ENCODE data around the gene CTRB1.

Gene CTRB1

DNA sequence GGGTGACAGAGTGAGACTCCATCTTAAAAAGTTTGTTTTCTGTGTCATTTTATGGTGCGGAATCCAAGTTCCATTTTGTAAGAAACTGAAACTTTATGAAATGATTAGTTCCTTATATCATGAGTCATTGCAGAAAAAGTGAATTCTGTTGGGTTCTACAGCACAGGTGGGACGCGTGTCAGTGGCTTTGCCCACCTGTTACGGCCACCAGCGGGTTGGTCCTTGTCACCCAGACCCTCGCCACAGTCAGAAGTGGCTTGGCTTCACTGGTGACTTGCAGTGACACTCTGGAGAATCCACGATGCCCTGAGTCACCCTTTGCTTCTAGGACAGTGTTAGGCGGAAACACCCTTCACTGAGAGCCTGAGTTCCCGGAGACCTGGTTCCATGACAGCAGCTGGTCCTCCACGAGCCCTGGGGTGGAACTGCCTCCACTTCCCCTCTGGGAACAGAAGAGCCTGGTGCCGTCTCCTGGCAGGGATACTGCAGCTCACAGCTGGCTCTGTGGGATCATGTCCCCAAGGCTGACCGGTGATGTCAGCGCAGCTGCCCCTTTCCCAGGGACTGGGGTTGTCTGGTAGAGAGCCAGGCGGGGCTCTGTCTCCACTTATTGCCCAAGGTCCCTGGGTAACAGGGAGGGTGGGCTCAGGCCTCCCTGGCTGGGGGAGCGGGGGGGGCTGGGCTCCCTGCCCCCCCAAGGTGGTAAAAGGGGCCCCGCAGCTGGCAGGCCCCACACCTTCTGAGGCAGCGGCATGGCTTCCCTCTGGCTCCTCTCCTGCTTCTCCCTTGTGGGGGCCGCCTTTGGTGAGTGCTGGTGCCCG is at the start of gene CTRB1:
CTRB1 (plus strand) TSS at position 733 of the 821 bp plus-strand sequence; CDS start at position 753, 20 bp downstream.
- DNase-seq, result no peak

GRCh38 chr16:75169899-75170405 is 48.8 kb upstream of the CTRB1 start:
- no peak for DNase-seq

- DNase-seq, result no peak
Observed at GRCh38 chr16:75172578-75172977, 46.2 kb upstream of the CTRB1 start.

DNA sequence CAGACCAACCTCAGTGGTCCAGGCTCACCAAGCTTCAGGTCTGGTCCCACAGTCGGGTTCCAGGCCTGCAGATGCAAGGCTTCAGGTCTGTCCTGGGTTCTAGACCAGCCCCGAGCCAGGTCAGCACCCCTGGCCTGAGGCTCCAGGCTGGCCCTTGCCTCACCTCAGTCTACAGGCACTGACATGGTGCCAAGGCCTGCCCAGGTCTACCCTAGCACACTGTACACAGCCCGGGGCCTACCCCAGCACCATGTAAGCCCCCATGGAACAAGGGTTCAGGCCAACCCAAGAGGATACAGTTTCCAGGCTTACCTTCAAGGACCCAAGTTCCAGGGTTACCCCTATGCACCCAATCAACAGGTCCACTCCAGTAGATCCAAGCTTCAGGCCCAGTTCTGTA is 43.7 kb upstream of the CTRB1 start:
- DNase-seq, result no peak

DNA sequence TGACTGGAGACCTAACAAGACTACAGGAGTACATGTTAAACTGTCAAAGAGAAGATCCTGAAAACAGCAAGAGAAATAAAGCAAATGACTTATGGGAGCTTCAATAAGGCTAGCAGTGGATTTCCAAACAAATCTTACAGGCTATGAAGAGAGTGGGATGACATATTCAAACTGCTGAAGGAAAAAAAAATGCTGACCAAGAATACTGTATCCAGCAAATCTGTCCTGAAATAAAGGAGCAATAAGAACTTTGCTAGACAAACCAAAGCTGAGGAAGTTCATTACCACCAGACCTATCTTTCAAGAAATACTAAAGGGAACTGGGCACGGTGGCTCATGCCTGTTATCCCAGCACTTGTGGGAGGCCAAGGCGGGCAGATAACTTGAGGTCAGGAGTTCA is 41.9 kb upstream of the CTRB1 start:
- DNase-seq, result no peak

- DNase-seq, result no peak
Observed at GRCh38 chr16:75179208-75179607, 39.6 kb upstream of the CTRB1 start.

GRCh38 chr16:75181630-75182029 is 37.2 kb upstream of the CTRB1 start:
- no peak for DNase-seq

GRCh38 chr16:75188832-75189477 is 29.8 kb upstream of the CTRB1 start:
- DNase-seq, result no peak

- no peak for DNase-seq
Observed at GRCh38 chr16:75189638-75190245, 29.0 kb upstream of the CTRB1 start.

DNA sequence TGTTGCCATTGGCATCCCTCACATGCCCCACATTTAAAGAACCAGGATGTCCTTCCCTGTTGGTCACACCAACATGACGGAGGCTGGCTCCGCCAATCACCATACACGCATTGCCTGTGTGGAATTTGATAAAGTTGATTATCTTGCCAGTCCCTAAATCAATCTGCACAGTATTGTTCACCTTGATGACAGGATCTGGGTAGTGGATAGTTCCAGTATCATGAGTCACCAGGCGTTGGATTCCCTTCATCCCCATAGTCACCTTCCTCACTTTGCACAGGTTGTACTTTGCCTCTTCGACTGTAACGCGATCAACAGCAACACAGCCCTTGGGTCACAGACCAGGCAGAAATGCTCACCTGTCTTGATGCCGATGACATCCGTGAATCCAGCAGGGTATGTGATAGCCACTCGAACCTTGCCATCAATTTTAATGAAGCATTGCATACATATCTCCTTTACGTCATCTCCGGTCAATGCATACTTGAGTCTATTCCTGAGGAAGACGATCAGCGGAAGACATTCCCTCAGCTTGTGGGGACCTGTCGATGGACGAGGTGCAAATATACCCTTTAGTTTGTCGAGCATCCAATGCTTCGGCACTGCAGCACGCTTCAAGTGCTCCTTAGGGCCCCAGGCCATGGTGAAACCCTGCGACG is 26.1 kb upstream of the CTRB1 start:
- DNase-seq, result no peak

DNA sequence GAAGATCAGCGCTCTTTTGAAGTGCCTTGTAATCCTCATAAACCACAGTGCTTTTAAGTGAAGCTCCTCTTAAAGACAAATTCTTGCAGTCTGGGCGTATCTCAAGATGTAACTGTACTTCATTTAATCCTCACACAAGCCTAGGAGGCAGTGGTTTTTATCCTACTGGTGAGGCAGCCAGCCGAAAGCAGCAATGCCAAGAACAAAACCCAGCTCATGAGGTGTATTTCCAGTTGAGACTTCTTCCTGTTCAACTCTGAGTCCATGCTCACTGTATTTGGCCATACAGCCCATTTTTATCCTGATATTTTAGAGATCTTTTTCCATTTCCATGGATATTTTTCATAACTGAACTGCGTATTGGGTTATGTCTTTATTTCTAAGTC is 25.5 kb upstream of the CTRB1 start:
- DNase-seq, result no peak

DNA sequence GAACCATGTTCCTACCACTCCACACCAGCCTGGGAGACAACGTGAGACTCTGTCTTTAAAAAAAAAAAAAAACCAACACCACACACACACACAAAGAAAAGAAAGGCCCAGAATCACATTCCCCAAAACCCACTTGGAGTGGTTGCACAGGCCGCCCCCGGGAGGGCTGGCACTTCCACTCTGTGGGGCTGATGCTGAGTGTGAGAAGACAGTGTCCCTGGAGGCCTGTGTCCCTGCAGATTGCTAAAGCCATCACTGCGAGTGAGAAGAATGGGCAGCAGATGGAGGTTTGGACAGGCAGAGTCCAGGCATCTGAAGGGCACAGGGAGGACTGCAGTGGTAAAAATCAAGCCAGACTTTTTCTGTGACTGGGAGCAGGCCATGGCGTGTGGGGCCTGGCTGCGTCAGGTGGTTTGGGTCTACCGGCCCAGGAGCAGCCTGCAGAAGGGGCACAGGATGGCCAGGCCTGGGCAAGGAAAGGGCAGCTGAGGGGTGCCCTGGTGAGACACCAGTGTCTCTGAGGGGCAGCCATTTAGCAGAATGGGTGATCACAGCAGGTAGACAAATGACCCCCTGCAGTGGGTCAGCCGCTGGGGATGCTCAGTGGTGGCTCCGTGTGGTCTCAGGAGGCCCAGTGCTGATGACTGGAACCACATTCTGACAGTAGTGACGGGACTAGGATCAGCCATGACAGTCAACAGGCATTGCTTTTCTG is 24.9 kb upstream of the CTRB1 start:
- DNase-seq, result no peak

DNA sequence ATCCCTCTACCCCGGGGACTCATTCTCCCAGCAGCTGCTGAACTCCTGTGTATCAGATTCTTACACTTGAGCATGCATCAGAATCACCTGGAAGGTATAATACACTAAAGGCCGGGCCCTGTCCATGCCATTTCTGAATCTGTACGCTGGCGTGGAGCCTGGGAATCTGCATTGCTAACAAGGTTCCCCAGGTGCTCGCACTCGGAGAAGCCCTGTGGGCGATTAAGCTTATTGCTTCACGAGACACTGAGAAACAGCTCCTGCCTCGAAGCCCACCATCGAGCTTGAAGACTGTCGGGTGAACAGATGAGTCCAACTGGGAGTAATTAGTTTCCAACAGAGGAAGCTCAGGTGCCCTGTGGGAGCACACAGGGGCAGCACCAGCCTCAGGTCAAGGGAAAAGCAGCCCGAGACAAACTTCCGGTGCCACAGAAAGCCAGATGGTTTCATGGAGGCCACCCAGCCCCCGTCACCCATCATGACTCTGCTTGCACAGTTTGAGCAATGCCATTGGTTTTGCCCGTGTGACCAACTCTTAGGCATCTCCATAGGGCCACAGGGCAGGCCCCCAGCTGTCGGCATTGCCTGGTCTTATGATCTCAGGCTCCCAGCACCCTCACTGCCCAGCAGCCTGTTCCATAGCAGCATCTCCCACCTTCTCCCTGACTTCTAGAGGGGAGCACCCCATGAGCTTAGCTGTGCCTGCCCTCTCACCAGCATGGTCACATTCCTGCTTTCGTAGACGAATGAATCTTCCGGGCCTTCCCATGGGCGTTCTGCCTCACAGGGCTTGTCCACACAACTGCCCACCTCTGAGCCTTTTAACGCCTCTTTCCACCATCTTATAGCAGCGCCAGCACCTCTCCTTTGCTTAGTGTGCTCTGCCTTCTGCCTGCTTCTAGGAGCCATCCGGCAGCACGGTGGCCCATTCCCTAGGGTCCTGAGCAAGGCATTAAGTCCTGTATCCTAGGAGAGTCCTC is 22.7 kb upstream of the CTRB1 start:
- no peak for DNase-seq

GRCh38 chr16:75196836-75197235 is 22.0 kb upstream of the CTRB1 start:
- DNase-seq, result no peak

GRCh38 chr16:75197522-75198134 is 21.2 kb upstream of the CTRB1 start:
- DNase-seq, result no peak

DNA sequence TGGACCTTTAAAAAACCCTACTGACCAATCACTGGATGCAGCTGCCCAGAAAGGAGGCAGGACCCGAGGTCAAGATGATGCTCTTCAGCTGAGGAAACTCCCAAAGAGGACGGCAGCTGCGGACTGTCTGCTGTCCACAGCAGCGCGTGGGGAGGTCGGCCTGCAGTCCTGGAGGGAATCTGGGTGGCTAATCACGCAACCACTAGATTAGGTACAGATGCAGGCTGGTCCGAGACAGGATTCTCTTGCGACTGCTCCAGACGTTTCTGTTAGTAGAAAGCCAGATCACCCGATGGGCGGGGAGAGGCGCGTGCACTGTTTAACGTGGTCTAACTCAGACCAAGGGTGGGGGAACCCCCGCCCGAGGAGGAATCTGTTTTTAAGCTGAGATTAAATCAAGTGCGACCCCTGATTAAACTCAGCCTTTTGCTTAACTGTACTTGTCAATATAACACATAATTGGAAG is 20.6 kb upstream of the CTRB1 start:
- peak; percentile 54 for DNase-seq

DNA sequence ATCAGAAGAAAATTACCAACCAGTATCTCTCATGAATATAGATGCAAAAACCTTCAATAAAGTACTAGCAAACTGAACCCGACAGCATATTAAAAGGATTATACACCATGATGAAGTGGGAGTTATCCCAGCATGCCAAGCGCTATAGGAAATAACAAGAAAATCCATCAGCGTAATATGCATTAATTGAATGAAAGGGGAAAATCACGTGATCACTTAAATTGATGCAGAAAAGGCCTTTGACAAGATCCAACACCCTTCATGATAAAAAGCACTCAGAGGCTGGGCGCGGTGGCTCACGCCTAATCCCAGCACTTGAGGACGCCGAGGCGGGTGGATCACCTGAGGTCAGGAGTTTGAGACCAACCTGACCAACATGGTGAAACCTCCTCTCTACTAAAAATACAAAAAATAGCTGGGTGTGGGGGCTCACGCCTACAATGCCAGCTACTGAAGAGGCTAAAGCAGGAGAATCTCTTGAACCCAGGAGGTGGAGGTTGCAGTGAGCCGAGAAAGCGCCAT is 16.7 kb upstream of the CTRB1 start:
- no peak for DNase-seq

DNA sequence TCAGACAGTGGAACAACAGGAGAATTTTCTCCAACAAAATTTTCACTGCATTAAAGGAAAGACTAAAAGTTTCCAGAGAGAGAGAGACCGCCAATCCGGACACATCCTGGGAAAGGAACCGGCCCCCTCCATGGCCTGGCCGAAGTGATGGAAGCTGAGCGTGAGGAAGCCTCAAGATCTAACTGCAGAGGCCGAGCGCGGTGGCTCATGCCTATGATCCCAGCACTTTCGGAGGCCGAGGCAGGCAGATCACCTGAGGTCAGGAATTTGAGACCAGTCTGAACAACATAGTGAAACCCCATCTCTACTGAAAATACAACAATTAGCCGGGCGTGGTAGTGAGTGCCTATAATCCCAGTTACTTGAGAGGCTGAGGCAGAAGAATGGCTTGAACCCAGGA is 15.7 kb upstream of the CTRB1 start:
- DNase-seq, result no peak

DNA sequence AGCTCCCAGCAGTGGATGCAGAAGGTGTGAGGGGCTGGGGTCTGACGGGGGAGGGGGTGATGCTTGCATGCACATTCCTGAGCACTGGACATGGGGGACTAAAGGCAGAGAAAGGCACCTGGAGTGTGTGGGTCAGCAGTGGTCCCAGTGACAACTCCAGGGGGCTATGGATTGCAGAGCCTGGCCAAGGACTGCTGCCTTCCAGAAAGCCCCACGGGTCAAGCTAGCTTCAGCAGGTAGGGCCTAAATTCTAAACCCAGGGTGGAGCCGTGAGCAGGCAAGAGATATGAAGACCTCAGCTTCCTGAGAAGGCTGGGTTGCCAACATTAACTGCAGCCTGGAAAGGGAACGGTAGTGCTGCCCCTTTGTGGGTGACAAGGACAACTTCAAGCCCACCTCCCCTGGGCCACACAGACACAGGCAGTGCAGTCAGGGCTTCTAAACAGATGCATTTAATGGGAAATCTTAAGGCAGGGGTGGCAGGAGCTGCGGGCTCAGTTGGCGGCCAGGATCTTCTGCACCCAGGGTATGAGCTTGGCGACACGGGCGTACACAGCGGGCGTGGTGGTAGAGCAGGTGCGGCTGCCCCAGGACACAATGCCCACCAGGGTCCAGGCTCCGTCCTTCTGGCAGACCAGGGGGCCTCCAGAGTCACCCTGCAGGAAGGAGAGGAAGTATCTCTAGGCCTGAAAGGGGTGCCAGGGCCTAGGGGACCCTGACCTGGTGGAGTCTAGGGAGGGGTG is 14.9 kb upstream of the CTRB1 start:
- no peak for DNase-seq

DNA sequence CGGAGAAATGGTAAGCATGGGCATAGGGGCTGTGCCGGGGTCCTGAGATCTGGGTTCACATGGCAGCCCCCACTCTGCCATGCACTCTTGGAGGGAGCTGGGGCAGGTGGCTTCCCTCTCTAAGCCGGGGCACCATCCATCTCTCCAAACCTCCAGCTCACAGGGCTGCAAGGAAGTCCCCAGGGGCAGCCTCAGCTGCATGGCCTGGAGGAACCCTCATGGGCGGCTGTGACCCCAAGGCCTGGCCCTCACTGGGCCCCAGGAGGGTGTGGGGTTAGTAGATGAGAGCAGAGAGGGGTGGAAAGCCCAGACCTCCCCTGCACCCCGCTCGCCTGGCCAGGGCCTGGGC is 14.4 kb upstream of the CTRB1 start:
- DNase-seq, result no peak
